ENCODE results near the gene CNTNAP2. TPM values are rescaled to one million over a fixed set of nuclear protein-coding genes. Genes with fewer than 3 reads are reported as not detected.

CNTNAP2 gene
- total and polyA plus RNA-seq, 4 donors = 0.14 to 2.3 (median 1.1) TPM

- WGBS = 90% methylated on average over 2 of the region's 2 CpGs
- no peak for DNase-seq (ENCODE audit: low spot score)
- TF ChIP-seq RAD21 (IDR thresholded peaks at IDR 0.05) (no peak), REST (IDR thresholded peaks at IDR 0.05) (no peak), JUND (IDR thresholded peaks at IDR 0.05) (no peak), FOXA2 (IDR thresholded peaks at IDR 0.05) (no peak), RXRA (IDR thresholded peaks at IDR 0.05) (no peak), NR2F2 (IDR thresholded peaks at IDR 0.05) (no peak)
- TF ChIP-seq, protein P1, sequence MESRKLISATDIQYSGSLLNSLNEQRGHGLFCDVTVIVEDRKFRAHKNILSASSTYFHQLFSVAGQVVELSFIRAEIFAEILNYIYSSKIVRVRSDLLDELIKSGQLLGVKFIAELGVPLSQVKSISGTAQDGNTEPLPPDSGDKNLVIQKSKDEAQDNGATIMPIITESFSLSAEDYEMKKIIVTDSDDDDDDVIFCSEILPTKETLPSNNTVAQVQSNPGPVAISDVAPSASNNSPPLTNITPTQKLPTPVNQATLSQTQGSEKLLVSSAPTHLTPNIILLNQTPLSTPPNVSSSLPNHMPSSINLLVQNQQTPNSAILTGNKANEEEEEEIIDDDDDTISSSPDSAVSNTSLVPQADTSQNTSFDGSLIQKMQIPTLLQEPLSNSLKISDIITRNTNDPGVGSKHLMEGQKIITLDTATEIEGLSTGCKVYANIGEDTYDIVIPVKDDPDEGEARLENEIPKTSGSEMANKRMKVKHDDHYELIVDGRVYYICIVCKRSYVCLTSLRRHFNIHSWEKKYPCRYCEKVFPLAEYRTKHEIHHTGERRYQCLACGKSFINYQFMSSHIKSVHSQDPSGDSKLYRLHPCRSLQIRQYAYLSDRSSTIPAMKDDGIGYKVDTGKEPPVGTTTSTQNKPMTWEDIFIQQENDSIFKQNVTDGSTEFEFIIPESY (IDR thresholded peaks at IDR 0.05) = no peak
- Histone ChIP-seq H3K27ac (ENCODE audit: low read depth in 1 of 2, low read length in 2 of 2) (no peak overlapping the region), H3K36me3 (ENCODE audit: control insufficient read depth in 4 of 4, insufficient read depth in 3 of 4, low read depth in 1 of 4, low read length in 3 of 4) (no peaks in the 10 kb centered on the region), H3K4me1 (ENCODE audit: control insufficient read depth in 4 of 4, insufficient read depth in 4 of 4, low read length in 3 of 4) (no peaks in the 10 kb centered on the region), H3K4me3 (ENCODE audit: low read depth in 1 of 3, low read length in 3 of 3) (no peak overlapping the region), H3K9ac (ENCODE audit: low read depth in 1 of 2, low read length in 2 of 2) (no peak overlapping the region), H3K27me3 (ENCODE audit: control insufficient read depth in 4 of 4, insufficient read depth in 4 of 4, low read length in 3 of 4) (peaks cover 0 to 4% (median 0%) of the 10 kb centered on the region in 4 donors), H3K9me3 (ENCODE audit: control insufficient read depth in 4 of 4, low read length in 3 of 4) (no peaks in the 10 kb centered on the region)
Measured at GRCh38 chr7:147516391-147516790, 1399.8 kb downstream of the CNTNAP2 start.

GRCh38 chr7:147519062-147519461 is 1402.5 kb downstream of the CNTNAP2 start:
- 72% methylated on average over 6 of the region's 6 CpGs for WGBS
- no peak overlapping the region for H3K9ac ChIP-seq (ENCODE audit: low read depth in 1 of 2, low read length in 2 of 2)
- H3K9me3 ChIP-seq (ENCODE audit: control insufficient read depth in 4 of 4, low read length in 3 of 4) = no peaks in the 10 kb centered on the region
- peaks cover 0 to 4% (median 0%) of the 10 kb centered on the region in 4 donors for H3K27me3 ChIP-seq (ENCODE audit: control insufficient read depth in 4 of 4, insufficient read depth in 4 of 4, low read length in 3 of 4)
- no peak for DNase-seq (ENCODE audit: low spot score)
- H3K36me3 ChIP-seq (ENCODE audit: control insufficient read depth in 4 of 4, insufficient read depth in 3 of 4, low read depth in 1 of 4, low read length in 3 of 4) = no peaks in the 10 kb centered on the region
- H3K4me1 ChIP-seq (ENCODE audit: control insufficient read depth in 4 of 4, insufficient read depth in 4 of 4, low read length in 3 of 4) = no peaks in the 10 kb centered on the region
- no peak overlapping the region for H3K27ac ChIP-seq (ENCODE audit: low read depth in 1 of 2, low read length in 2 of 2)
- TF ChIP-seq, protein P2, sequence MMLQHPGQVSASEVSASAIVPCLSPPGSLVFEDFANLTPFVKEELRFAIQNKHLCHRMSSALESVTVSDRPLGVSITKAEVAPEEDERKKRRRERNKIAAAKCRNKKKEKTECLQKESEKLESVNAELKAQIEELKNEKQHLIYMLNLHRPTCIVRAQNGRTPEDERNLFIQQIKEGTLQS (IDR thresholded peaks at IDR 0.05) = no peak
- TF ChIP-seq TAF1 (conservative IDR thresholded peaks at IDR 0.05) (no peak), EGR1 (IDR thresholded peaks at IDR 0.05; ENCODE audit: low read depth in 2 of 2) (no peak), SP1 (IDR thresholded peaks at IDR 0.05) (no peak), NR2F2 (IDR thresholded peaks at IDR 0.05) (no peak), GABPA (IDR thresholded peaks at IDR 0.05 in 1 of 2, conservative IDR thresholded peaks at IDR 0.05 in 1 of 2) (no peak), YY1 (IDR thresholded peaks at IDR 0.05) (no peak), HNF4G (IDR thresholded peaks at IDR 0.05) (no peak), RXRA (IDR thresholded peaks at IDR 0.05) (no peak), JUND (IDR thresholded peaks at IDR 0.05) (no peak), REST (IDR thresholded peaks at IDR 0.05) (no peak), RAD21 (IDR thresholded peaks at IDR 0.05) (no peak), FOXA2 (IDR thresholded peaks at IDR 0.05) (no peak), HNF4A (conservative IDR thresholded peaks at IDR 0.05) (no peak), FOXA1 (IDR thresholded peaks at IDR 0.05) (no peak), MAX (IDR thresholded peaks at IDR 0.05) (no peak)
- TF ChIP-seq, protein P3, sequence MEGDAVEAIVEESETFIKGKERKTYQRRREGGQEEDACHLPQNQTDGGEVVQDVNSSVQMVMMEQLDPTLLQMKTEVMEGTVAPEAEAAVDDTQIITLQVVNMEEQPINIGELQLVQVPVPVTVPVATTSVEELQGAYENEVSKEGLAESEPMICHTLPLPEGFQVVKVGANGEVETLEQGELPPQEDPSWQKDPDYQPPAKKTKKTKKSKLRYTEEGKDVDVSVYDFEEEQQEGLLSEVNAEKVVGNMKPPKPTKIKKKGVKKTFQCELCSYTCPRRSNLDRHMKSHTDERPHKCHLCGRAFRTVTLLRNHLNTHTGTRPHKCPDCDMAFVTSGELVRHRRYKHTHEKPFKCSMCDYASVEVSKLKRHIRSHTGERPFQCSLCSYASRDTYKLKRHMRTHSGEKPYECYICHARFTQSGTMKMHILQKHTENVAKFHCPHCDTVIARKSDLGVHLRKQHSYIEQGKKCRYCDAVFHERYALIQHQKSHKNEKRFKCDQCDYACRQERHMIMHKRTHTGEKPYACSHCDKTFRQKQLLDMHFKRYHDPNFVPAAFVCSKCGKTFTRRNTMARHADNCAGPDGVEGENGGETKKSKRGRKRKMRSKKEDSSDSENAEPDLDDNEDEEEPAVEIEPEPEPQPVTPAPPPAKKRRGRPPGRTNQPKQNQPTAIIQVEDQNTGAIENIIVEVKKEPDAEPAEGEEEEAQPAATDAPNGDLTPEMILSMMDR (IDR thresholded peaks at IDR 0.05; ENCODE audit: low read depth, low read length, missing input control) = no peak
- TF ChIP-seq, protein P1 (IDR thresholded peaks at IDR 0.05) = no peak
- no peak overlapping the region for H3K4me3 ChIP-seq (ENCODE audit: low read depth in 1 of 3, low read length in 3 of 3)
